CD4-positive, CD25-positive, alpha-beta regulatory T cell (primary cell): Measurements from ENCODE around the gene TYRO3. TPM values are rescaled to one million over a fixed set of nuclear protein-coding genes. Genes with fewer than 3 reads are reported as not detected.
A peak's percentile ranks its signal among the peaks of the same experiment; 100 is the strongest.

Source experiments
- ATAC-seq, 2 donors: fragments of 150-1000 bp; cut with Tn5 transposase; one replicate each; pipeline ENCODE4 v1.10.0; 2021; ENCODE audit warnings: low read depth in 2 of 2, moderate number of reproducible peaks in 2 of 2, moderate library complexity in 1 of 2
- DNase-seq, 3 donors: peaks; one replicate each; pipeline versions ENCODE4 v3.0.0 to v3.0.0-alpha.2; 2012 to 2022; ENCODE audit warnings: mixed read lengths in 1 of 3
- H3K27ac ChIP-seq: one replicate; pipeline ENCODE4 v1.7.0; 2013; ENCODE audit warnings: mild to moderate bottlenecking, low read length; ENCODE audit not compliant: insufficient read depth, poor library complexity, severe bottlenecking
- H3K27me3 ChIP-seq: one replicate; pipeline ENCODE4 v1.7.0; 2013; ENCODE audit warnings: low read length; ENCODE audit not compliant: control insufficient read depth, insufficient read depth
- H3K36me3 ChIP-seq: one replicate; pipeline ENCODE4 v1.7.0; 2013; ENCODE audit warnings: mild to moderate bottlenecking, low read length, moderate library complexity; ENCODE audit not compliant: control insufficient read depth, insufficient read depth
- H3K4me1 ChIP-seq: 2 replicates; pipeline ENCODE4 v1.7.0; 2013; ENCODE audit warnings: mild to moderate bottlenecking, low read length; ENCODE audit not compliant: insufficient read depth, control insufficient read depth, poor library complexity, severe bottlenecking
- H3K4me3 ChIP-seq: one replicate; pipeline ENCODE4 v1.7.0; 2013; ENCODE audit warnings: low read depth, mild to moderate bottlenecking, low read length, moderate library complexity
- H3K9me3 ChIP-seq, 2 experiments: 1 replicate in 1 of 2; 2 replicates in 1 of 2; pipeline ENCODE4 v1.7.0; 2013; ENCODE audit warnings: low read length in 2 of 2, mild to moderate bottlenecking in 1 of 2, moderate library complexity in 1 of 2; ENCODE audit not compliant: control insufficient read depth in 2 of 2
- H3K27ac Mint-ChIP-seq, 3 donors: one replicate each; pipeline ENCODE4 v1.8.0; 2020 to 2022; ENCODE audit warnings: mild to moderate bottlenecking in 3 of 3, mixed read lengths in 3 of 3, moderate library complexity in 2 of 3
- H3K27me3 Mint-ChIP-seq: one replicate; pipeline ENCODE4 v1.8.0; 2022; ENCODE audit warnings: mild to moderate bottlenecking, mixed read lengths
- H3K36me3 Mint-ChIP-seq: one replicate; pipeline ENCODE4 v1.8.0; 2020; ENCODE audit warnings: mixed read lengths
- H3K4me1 Mint-ChIP-seq, 4 donors: one replicate each; pipeline ENCODE4 v1.8.0; 2020 to 2022; ENCODE audit warnings: mixed read lengths in 4 of 4, mild to moderate bottlenecking in 1 of 4
- H3K4me3 Mint-ChIP-seq, 4 donors: one replicate each; pipeline ENCODE4 v1.8.0; 2020 to 2022; ENCODE audit warnings: mild to moderate bottlenecking in 4 of 4, mixed read lengths in 4 of 4, moderate library complexity in 3 of 4
- H3K9me3 Mint-ChIP-seq, 7 donors: one replicate each; pipeline ENCODE4 v1.8.0; 2020 to 2022; ENCODE audit warnings: mixed read lengths in 7 of 7, mild to moderate bottlenecking in 3 of 7, moderate library complexity in 2 of 7
- polyA plus RNA-seq, 4 donors: library from polyadenylated mRNA; unstranded; fragments of 300-500 nt; fragmentation: Illumina TruSeq; gene quantifications; one replicate each; pipeline ENCODE4 v1.2.3, GENCODE V29; 2021
- total RNA-seq: library from RNA; stranded (reverse); gene quantifications from one replicate; pipeline ENCODE4 v1.2.3, GENCODE V29; 2022

The TYRO3 gene
- total and polyA plus RNA-seq, 5 donors from 2014 or later: 0.16 to 0.82 TPM; not detected in 3

DNA sequence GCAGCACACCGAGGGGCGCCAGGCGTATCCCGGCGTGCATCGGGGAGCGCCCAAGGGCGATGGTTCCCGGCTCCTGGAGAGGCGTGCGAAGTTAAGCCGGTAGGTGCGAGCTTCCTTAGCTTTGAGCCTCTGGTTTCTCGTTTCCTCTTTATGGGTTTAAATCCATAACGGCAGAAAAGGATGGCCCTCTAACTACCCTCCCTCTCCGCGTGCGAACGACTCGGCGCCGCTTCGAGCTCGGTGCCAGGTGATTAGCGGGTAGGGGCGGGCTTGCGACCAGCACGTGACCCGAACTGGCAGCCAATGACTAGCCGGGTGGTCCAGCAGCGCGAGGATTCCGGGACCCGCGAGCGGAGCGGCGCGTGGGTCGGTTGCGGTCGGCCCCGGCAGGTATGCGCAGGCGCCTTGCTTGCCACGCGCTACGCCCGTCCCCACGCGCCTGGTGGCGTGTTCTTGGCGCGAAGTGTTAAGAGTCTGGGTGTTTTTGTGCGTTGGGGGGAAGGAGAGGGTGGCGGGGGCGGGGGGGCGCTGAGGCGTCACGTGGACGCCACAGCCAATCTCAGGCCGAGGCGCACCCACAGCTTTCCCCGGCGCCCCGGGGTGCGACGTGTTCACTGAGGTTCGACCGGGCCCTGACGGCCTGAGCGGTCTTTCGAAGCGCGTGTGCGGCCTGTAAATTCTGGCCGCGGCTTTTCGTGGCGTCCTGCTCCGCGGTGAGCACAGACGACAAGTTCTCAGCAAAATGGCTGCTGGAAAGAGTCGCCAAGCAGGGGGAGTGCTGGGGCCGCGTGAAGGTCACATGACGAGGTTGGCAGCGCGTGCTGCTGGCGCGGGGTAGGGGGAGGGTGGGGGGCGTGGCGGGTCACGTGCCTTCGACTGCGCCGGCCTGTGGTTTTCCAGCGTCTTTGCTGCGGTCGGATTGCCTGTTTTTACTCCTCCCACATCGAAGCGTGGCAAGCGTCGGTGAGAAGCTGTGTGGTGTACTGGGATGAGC, 62.5 kb downstream of the TYRO3 start:
- peak overlapping the region; percentile 68 to 84 (median 74) for H3K4me3 Mint-ChIP-seq
- Histone ChIP-seq H3K4me1 (peaks cover 16% of the 10 kb centered on the region), H3K27ac (no peak overlapping the region), H3K4me3 (peak overlapping the region; percentile 66), H3K9me3 (peaks cover 0 to 8% of the 10 kb centered on the region in 2 experiments), H3K36me3 (no peaks in the 10 kb centered on the region), H3K27me3 (peaks cover 3% of the 10 kb centered on the region)
- H3K27me3 Mint-ChIP-seq: peaks cover 22% of the 10 kb centered on the region
- H3K4me1 Mint-ChIP-seq: peaks cover 6 to 25% (median 8%) of the 10 kb centered on the region in 4 donors
- peak overlapping the region in 2 of 3 donors; percentile 65 to 81 for H3K27ac Mint-ChIP-seq
- DNase-seq (peak; percentile 62 to 85 (median 74)), ATAC-seq (peak; percentile 83 to 85)
- no peaks in the 10 kb centered on the region for H3K36me3 Mint-ChIP-seq
- H3K9me3 Mint-ChIP-seq: peaks cover 0 to 8% (median 3%) of the 10 kb centered on the region in 7 donors

DNA sequence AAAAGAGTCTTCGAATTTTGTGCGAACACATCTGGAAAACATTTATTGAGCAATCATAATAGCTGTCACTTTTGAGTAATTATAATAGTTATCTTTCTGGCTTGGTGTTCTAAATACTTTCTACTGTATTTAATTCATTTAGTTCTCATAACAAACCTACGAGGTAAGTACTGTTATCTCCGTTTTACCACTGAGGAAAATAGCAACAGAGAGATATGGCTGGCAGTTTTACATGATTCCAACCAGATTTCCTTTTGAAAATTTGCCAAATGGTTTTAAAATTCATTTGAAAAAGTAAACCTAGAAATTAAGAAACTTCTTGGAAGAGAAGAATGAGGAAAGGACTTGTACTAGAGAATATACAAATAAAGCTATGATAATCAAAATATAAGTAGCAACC, 63.9 kb downstream of the TYRO3 start:
- H3K27me3 ChIP-seq: peaks cover 3% of the 10 kb centered on the region
- Mint-ChIP-seq H3K27ac (peak overlapping the region in 1 of 3 donors; percentile 5), H3K9me3 (peaks cover 0 to 4% (median 2%) of the 10 kb centered on the region in 7 donors), H3K4me3 (peak overlapping the region in 2 of 4 donors; percentile 68 to 71), H3K36me3 (no peaks in the 10 kb centered on the region), H3K27me3 (peaks cover 22% of the 10 kb centered on the region), H3K4me1 (peaks cover 6 to 25% (median 8%) of the 10 kb centered on the region in 4 donors)
- ATAC-seq: no peak
- DNase-seq: no peak
- peaks cover 0 to 8% of the 10 kb centered on the region in 2 experiments for H3K9me3 ChIP-seq
- no peak overlapping the region for H3K27ac ChIP-seq
- H3K4me1 ChIP-seq: peaks cover 16% of the 10 kb centered on the region
- H3K36me3 ChIP-seq: no peaks in the 10 kb centered on the region
- H3K4me3 ChIP-seq: no peak overlapping the region

GRCh38 chr15:41627203-41627602, 68.2 kb downstream of the TYRO3 start:
- H3K4me1 Mint-ChIP-seq: peaks cover 2 to 10% (median 8%) of the 10 kb centered on the region in 4 donors
- H3K27ac Mint-ChIP-seq: no peak overlapping the region
- H3K4me3 Mint-ChIP-seq: no peak overlapping the region
- H3K9me3 ChIP-seq: no peaks in the 10 kb centered on the region
- H3K27ac ChIP-seq: no peak overlapping the region
- no peak overlapping the region for H3K4me3 ChIP-seq
- H3K9me3 Mint-ChIP-seq: no peaks in the 10 kb centered on the region
- H3K4me1 ChIP-seq: no peaks in the 10 kb centered on the region
- no peaks in the 10 kb centered on the region for H3K27me3 Mint-ChIP-seq
- no peaks in the 10 kb centered on the region for H3K36me3 ChIP-seq
- H3K27me3 ChIP-seq: peaks cover 2% of the 10 kb centered on the region
- DNase-seq (no peak), ATAC-seq (no peak)
- H3K36me3 Mint-ChIP-seq: peaks cover 2% of the 10 kb centered on the region

DNA sequence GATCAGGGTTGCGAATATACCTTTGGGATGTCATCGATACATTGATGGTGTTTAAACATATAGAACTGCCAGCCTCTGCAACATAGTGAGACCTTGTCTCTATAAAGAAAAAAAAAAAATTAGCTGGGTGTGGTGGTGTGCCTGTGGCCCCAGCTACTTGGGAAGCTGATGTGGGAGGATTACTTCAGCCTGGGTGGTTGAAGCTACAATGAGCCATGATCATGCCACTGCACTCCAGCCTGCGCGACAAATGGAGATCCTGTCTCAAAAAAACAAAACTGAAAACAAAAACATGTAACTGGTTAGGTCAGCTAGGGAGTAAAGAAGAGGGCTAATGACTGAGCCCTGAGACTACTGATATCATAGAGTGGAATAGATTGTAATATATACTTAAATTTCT, 70.5 kb downstream of the TYRO3 start:
- H3K36me3 ChIP-seq: no peaks in the 10 kb centered on the region
- H3K27ac ChIP-seq: no peak overlapping the region
- ATAC-seq (no peak), DNase-seq (no peak)
- H3K27me3 ChIP-seq: peaks cover 2% of the 10 kb centered on the region
- Mint-ChIP-seq H3K36me3 (peaks cover 2% of the 10 kb centered on the region), H3K27ac (no peak overlapping the region), H3K4me1 (peaks cover 0 to 5% (median 1%) of the 10 kb centered on the region in 4 donors), H3K9me3 (no peaks in the 10 kb centered on the region), H3K27me3 (peaks cover 4% of the 10 kb centered on the region), H3K4me3 (no peak overlapping the region)
- H3K9me3 ChIP-seq: no peaks in the 10 kb centered on the region
- no peaks in the 10 kb centered on the region for H3K4me1 ChIP-seq
- H3K4me3 ChIP-seq: no peak overlapping the region

- H3K36me3 ChIP-seq: no peaks in the 10 kb centered on the region
- H3K27me3 ChIP-seq: peaks cover 1% of the 10 kb centered on the region
- Mint-ChIP-seq H3K36me3 (peaks cover 2% of the 10 kb centered on the region), H3K4me1 (peaks cover 0 to 6% (median 1%) of the 10 kb centered on the region in 4 donors), H3K27me3 (peaks cover 8% of the 10 kb centered on the region), H3K27ac (no peak overlapping the region), H3K4me3 (no peak overlapping the region), H3K9me3 (no peaks in the 10 kb centered on the region)
- no peak for ATAC-seq
- DNase-seq: no peak
- H3K27ac ChIP-seq: no peak overlapping the region
- no peaks in the 10 kb centered on the region for H3K9me3 ChIP-seq
- H3K4me3 ChIP-seq: no peak overlapping the region
- no peaks in the 10 kb centered on the region for H3K4me1 ChIP-seq
Measured at GRCh38 chr15:41629883-41630282, 70.9 kb downstream of the TYRO3 start.

DNA sequence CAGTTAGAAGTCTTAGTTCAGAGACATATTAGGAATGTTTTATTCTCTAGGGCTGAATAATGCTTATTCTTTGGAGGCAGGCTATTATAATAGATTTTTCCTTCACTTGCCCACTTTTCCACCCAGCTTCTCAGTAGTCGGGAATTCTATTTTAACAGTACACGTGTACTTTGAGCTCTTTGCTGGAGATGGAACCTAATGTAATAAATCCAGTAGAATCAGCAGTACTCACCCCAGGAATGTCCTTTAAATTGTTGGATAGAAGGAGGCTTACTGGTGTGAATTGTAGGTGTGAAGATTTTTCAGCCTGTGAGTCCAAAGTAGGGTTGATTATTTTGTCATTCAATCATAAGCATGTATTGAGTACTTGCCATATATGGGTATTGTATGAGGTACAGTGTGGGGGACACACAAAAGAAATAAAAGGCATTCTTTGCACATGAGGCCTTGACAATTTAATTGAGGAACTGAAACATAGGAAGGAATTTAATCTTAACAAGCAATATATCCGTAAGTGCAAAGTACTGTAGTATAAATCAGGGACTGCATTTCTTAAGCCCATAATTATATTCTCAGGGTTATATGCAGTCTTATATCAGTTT, 71.7 kb downstream of the TYRO3 start:
- no peak overlapping the region for H3K27ac Mint-ChIP-seq
- Histone ChIP-seq H3K4me1 (no peaks in the 10 kb centered on the region), H3K27ac (no peak overlapping the region), H3K27me3 (no peaks in the 10 kb centered on the region), H3K36me3 (no peaks in the 10 kb centered on the region), H3K9me3 (no peaks in the 10 kb centered on the region), H3K4me3 (no peak overlapping the region)
- ATAC-seq (no peak), DNase-seq (no peak)
- H3K4me3 Mint-ChIP-seq: no peak overlapping the region
- H3K4me1 Mint-ChIP-seq: peaks cover 0 to 6% (median 1%) of the 10 kb centered on the region in 4 donors
- H3K9me3 Mint-ChIP-seq: no peaks in the 10 kb centered on the region
- H3K27me3 Mint-ChIP-seq: peaks cover 8% of the 10 kb centered on the region
- peaks cover 2% of the 10 kb centered on the region for H3K36me3 Mint-ChIP-seq

DNA sequence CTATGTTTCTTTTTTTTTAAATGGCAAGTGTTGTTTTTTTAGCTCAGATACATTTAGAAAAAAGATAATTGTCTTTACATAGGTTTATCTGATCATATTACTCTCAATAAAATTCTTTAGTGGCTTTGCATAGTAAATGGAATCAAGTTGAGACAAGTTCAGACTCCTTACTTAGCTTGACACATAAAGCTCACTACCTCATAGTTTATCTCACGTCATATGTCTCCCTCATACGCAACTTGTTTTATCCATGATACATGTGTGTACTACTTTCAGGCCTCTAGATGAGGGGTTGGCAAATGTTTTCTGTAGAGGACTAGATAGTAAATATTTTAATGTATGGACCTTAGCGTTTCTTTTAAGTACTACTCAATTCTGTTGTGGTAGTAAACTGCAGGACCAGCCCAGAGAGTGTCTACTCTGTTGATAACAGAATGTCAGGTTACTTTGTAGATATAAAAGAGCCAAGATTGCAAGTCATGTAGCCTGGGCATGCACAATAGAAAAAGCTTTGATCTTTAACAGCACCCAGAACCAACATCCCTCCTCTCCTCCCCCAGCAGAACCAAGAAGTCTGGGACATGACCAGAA, 73.0 kb downstream of the TYRO3 start:
- H3K27me3 Mint-ChIP-seq: peaks cover 8% of the 10 kb centered on the region
- H3K9me3 Mint-ChIP-seq: no peaks in the 10 kb centered on the region
- Histone ChIP-seq H3K4me3 (no peak overlapping the region), H3K27ac (no peak overlapping the region), H3K27me3 (no peaks in the 10 kb centered on the region), H3K4me1 (no peaks in the 10 kb centered on the region), H3K36me3 (no peaks in the 10 kb centered on the region), H3K9me3 (no peaks in the 10 kb centered on the region)
- no peak for ATAC-seq
- H3K4me1 Mint-ChIP-seq: peaks cover 0 to 6% (median 1%) of the 10 kb centered on the region in 4 donors
- peaks cover 2% of the 10 kb centered on the region for H3K36me3 Mint-ChIP-seq
- no peak overlapping the region for H3K27ac Mint-ChIP-seq
- DNase-seq: no peak
- no peak overlapping the region for H3K4me3 Mint-ChIP-seq
